HG03439 (cell line): Measurements from ENCODE around the gene IL17RE.
"Not testable (repeated sequence)": the region's sequence is repeated elsewhere in the genome, so short reads cannot be mapped to it uniquely, and the experiment has no call there.

Source experiments
- ATAC-seq: cut with Tn5 transposase; IDR thresholded peaks from one replicate; pipeline ENCODE4 v1.9.1; 2021; ENCODE audit warnings: mild to moderate bottlenecking, moderate library complexity; ENCODE audit not compliant: unreplicated experiment

The IL17RE gene

GRCh38 chr3:9902372-9903237 lies at the start of gene IL17RE:
Gene IL17RE (plus strand): TSS chr3:9902848. CDS start chr3:9902933, 85 bp downstream.
- no peak for ATAC-seq

GRCh38 chr3:9854291-9854940 lies 48.2 kb upstream of the IL17RE start:
- ATAC-seq: not testable (repeated sequence)

GRCh38 chr3:9855594-9855993 lies 47.1 kb upstream of the IL17RE start:
- ATAC-seq: no peak

- ATAC-seq: no peak
These were observed 43.1 kb upstream of the IL17RE start for GRCh38 chr3:9859530-9860025.

GRCh38 chr3:9861201-9861600 lies 41.4 kb upstream of the IL17RE start:
- no peak for ATAC-seq

GRCh38 chr3:9861626-9862130 lies 41.0 kb upstream of the IL17RE start:
- no peak for ATAC-seq

- no peak for ATAC-seq
These were observed 40.1 kb upstream of the IL17RE start for GRCh38 chr3:9862391-9863057.

- no peak for ATAC-seq
These were observed 39.4 kb upstream of the IL17RE start for GRCh38 chr3:9863058-9863772.

GRCh38 chr3:9864200-9864927 lies 38.3 kb upstream of the IL17RE start:
- ATAC-seq: no peak

- not testable (repeated sequence) for ATAC-seq
These were observed 37.5 kb upstream of the IL17RE start for GRCh38 chr3:9865125-9865637.

GRCh38 chr3:9866639-9867038 lies 36.0 kb upstream of the IL17RE start:
- ATAC-seq: no peak

- no peak for ATAC-seq
These were observed 35.5 kb upstream of the IL17RE start for GRCh38 chr3:9867106-9867505.

- no peak for ATAC-seq
These were observed 32.7 kb upstream of the IL17RE start for GRCh38 chr3:9869955-9870354.

GRCh38 chr3:9870978-9871377 lies 31.7 kb upstream of the IL17RE start:
- ATAC-seq: no peak

- ATAC-seq: not testable (repeated sequence)
These were observed 30.6 kb upstream of the IL17RE start for GRCh38 chr3:9872067-9872466.

GRCh38 chr3:9875448-9875847 lies 27.2 kb upstream of the IL17RE start:
- no peak for ATAC-seq

GRCh38 chr3:9876255-9876654 lies 26.4 kb upstream of the IL17RE start:
- ATAC-seq: not testable (repeated sequence)

- no peak for ATAC-seq
These were observed 25.7 kb upstream of the IL17RE start for GRCh38 chr3:9876991-9877390.

GRCh38 chr3:9878700-9879099 lies 23.9 kb upstream of the IL17RE start:
- no peak for ATAC-seq
